GM18520 (cell line): ENCODE measurements around the gene PRDX3.
A peak's percentile ranks its signal among the peaks of the same experiment; 100 is the strongest.

Experiments used
- ATAC-seq: cut with Tn5 transposase; IDR thresholded peaks from one replicate; pipeline ENCODE4 v1.9.1; 2021; ENCODE audit not compliant: unreplicated experiment

Gene PRDX3

DNA sequence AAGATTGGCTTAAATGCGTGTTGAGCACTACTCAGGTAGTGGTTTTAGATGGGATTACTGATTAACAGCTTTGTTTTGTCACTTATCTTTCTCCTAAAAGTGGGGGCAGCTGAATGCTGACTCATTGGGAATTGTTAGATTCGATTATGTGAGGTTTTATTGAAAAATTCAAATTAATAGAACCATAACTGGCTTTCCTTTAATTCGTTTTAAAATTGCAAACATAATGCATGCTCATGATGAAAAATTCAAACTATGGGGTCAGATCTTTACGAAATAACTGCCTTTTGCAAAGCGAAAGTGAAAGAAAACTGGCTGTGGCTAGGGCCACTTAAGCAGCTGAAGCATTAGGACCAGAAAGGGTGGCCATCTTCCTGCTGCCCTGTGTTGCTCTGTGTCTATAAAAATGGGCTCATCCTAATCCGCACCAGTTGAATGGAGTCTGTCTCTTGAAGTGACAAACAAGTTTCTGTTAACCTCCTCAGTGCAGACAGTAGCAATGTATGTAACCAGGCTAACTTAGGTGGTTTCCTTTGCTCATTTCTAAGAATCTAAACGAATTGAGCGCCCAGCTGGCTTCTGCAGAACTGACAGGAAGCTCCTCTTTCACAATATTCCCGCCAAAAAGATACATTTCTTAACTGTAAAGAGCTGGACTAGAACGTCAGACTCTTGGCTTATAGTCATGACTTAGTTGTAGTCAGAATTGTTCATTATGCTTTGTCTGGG is 46.9 kb downstream of the PRDX3 start:
- no peak for ATAC-seq

DNA sequence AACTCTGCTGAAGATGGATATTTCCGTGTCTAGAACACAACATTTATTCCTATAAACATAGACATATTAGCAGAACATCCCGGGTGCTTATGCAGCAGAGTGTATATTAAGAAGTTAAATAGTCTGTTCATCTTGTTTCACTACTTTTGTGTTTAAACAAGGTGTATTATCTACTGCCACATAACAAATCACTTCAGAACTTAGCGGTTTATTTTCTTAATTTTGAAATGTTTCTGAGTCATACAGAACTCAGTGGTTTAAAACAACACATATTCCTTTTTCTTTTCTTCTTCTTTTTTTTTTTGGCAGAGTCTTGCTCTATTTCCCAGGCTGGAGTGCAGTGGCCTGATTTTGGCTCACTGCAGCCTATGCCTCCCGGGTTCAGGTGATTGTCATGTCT is 48.9 kb downstream of the PRDX3 start:
- ATAC-seq: no peak

DNA sequence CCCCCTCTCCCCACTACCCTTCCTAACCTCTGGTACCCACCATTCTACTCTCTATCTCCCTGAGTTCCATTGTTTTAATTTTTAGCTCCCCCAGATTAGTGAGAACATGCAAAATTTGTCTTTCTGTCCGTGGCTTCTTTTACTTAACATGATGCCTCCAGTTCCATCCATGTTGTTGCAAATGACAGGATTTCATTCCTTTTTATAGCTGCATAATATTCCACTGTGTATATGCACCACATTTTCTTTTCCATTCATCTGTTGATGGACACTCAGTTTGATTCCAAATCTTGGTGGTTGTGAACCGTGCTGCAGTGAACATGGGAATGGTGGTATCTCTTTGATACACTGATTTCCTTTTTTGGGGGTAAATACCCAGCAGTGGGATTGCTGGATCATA is 52.7 kb downstream of the PRDX3 start:
- no peak for ATAC-seq

DNA sequence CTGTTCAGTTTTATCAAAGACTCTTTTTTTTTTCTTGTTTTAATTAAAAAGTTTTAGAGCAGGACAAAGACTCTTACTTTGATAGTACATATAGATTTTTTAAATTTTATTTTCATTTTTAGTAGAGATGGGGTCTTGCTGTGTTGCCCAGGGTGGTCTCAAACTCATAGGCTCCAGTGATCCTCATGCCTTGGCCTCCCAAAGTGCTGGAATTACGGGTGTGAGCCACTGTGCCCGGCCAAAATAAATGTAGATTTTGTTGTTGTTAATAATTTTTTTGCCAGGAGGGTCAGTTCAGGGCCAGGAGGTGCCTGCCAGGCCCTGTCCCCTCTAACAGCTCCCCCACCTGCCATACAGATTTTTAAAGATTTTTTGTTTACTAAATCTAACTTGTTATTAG is 57.7 kb downstream of the PRDX3 start:
- no peak for ATAC-seq

DNA sequence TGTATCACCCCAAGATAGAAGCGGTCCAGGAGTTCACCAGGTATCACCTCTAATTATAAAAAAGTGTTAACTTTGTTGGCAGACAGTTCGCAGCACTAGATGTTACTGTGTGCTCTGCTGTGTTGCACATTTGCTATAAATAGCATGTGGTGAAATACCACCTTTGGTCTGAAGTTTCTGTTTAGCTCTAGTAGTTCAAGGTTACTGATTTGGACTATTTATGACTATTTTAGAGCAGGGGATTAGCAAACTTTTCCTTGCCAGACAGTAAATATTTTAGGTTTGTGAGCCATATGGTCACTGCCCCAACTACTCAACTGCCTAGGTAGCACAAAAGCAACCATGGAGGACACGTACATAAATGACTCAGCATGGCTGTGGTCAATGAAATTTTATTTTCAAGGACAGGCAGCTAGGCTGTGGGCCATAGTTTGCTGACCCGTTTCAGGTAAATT is 58.2 kb downstream of the PRDX3 start:
- peak; percentile 92 for ATAC-seq

DNA sequence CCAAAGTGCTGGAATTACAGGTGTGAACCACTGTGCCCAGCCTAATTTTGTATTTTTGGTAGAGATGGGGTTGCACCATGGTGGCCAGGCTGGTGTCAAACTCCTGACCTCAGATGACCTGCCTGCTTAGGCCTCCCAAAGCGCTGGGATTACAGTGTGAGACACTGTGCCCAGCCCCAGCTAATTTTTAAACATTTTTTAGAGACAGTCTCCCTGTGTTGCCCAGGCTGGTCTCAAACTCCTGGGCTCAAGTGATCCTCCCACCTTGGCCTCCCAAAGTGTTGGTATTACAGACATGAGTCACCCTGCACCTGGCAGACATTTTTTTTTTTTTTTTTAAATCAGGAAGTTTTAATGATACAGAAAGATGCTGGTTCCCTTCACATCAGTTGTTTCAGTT is 59.2 kb downstream of the PRDX3 start:
- no peak for ATAC-seq

DNA sequence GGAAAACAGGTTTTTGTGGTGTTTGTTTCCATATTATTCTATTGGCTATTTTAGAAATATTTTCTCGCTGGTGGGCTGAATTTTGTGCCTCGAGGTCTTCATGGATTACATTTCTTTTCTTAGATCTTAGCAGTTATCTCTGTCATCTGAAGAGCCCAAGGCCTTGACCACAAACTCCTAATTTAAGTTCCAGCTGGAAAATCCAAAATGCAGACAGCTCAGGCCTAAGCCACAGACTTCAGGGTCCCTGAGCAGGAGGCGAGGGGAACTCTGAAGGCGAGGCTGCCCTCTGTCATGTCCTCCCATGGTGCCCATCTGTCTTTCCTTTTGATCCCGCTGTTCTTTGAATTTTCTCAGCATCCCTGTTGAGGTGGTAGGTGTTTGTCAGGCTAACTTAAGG is 60.4 kb downstream of the PRDX3 start:
- no peak for ATAC-seq
